ENCODE data around the gene IL18. TPM values are rescaled to one million over a fixed set of nuclear protein-coding genes. Genes with fewer than 3 reads are reported as not detected.
"Not testable (repeated sequence)": the region's sequence is repeated elsewhere in the genome, so short reads cannot be mapped to it uniquely, and the experiment has no call there.

Gene IL18
- total RNA-seq, 1 donor from 2014 or later, result not detected

- no peak overlapping the region for H3K9ac ChIP-seq
- H3K27me3 Mint-ChIP-seq (ENCODE audit: insufficient read depth, low read depth), result no peaks in the 10 kb centered on the region
- no peak overlapping the region for H3K4me3 Mint-ChIP-seq
- TF ChIP-seq EZH2 (IDR thresholded peaks at IDR 0.05) (no peak), CTCF (IDR thresholded peaks at IDR 0.05) (no peak), EZH2phosphoT487 (IDR thresholded peaks at IDR 0.05) (no peak)
- H3K27me3 ChIP-seq, result no peaks in the 10 kb centered on the region
- H3K4me1 ChIP-seq, result peaks cover 6% of the 10 kb centered on the region
- no peak overlapping the region for H3K4me3 ChIP-seq
- no peak overlapping the region for H3K27ac ChIP-seq
- H3K36me3 Mint-ChIP-seq, result no peaks in the 10 kb centered on the region
- no peak overlapping the region for H2AFZ ChIP-seq (replicated peaks)
- no peak overlapping the region for H3K4me2 ChIP-seq
- H3K27ac Mint-ChIP-seq, result no peak overlapping the region
- no peaks in the 10 kb centered on the region for H3K9me3 Mint-ChIP-seq
- no peaks in the 10 kb centered on the region for H4K20me1 ChIP-seq (ENCODE audit: low read depth)
- no peaks in the 10 kb centered on the region for H3K4me1 Mint-ChIP-seq
- H3K36me3 ChIP-seq, result no peaks in the 10 kb centered on the region
- no peaks in the 10 kb centered on the region for H3K9me3 ChIP-seq (ENCODE audit: low read depth)
- H3K79me2 ChIP-seq (ENCODE audit: low read depth), result no peaks in the 10 kb centered on the region
- no peak for DNase-seq (ENCODE audit: low spot score)
- H3F3A ChIP-seq (ENCODE audit: low read depth), result no peaks in the 10 kb centered on the region
Measured at GRCh38 chr11:112162761-112163546, 940 bp downstream of the IL18 start.

GRCh38 chr11:112162200-112162599, 1.7 kb downstream of the IL18 start:
- H3K4me1 Mint-ChIP-seq; H3K27me3 Mint-ChIP-seq (ENCODE audit: insufficient read depth, low read depth); H3K36me3 ChIP-seq; H3K4me3 ChIP-seq; H3K9me3 Mint-ChIP-seq; H3K4me2 ChIP-seq; H3K27ac ChIP-seq; H3K4me3 Mint-ChIP-seq; H3K36me3 Mint-ChIP-seq; H3K4me1 ChIP-seq; H3K9me3 ChIP-seq (ENCODE audit: low read depth); H3K27me3 ChIP-seq; H3F3A ChIP-seq (ENCODE audit: low read depth); H2AFZ ChIP-seq (replicated peaks); H3K27ac Mint-ChIP-seq; H3K79me2 ChIP-seq (ENCODE audit: low read depth); DNase-seq (ENCODE audit: low spot score); H3K9ac ChIP-seq; H4K20me1 ChIP-seq (ENCODE audit: low read depth): not testable (repeated sequence)

- Histone ChIP-seq H3K36me3 (no peaks in the 10 kb centered on the region), H3K4me2 (no peak overlapping the region), H3K4me1 (peaks cover 6% of the 10 kb centered on the region), H3K9ac (no peak overlapping the region), H3K4me3 (no peak overlapping the region), H4K20me1 (ENCODE audit: low read depth) (no peaks in the 10 kb centered on the region), H3F3A (ENCODE audit: low read depth) (no peaks in the 10 kb centered on the region), H3K9me3 (ENCODE audit: low read depth) (no peaks in the 10 kb centered on the region), H3K27ac (no peak overlapping the region), H3K79me2 (ENCODE audit: low read depth) (no peaks in the 10 kb centered on the region), H2AFZ (replicated peaks) (no peak overlapping the region), H3K27me3 (no peaks in the 10 kb centered on the region)
- Mint-ChIP-seq H3K27me3 (ENCODE audit: insufficient read depth, low read depth) (no peaks in the 10 kb centered on the region), H3K27ac (no peak overlapping the region), H3K9me3 (no peaks in the 10 kb centered on the region), H3K4me3 (no peak overlapping the region), H3K36me3 (no peaks in the 10 kb centered on the region), H3K4me1 (no peaks in the 10 kb centered on the region)
- TF ChIP-seq EZH2phosphoT487 (IDR thresholded peaks at IDR 0.05), result no peak
- no peak for TF ChIP-seq EZH2 (IDR thresholded peaks at IDR 0.05)
- TF ChIP-seq CTCF (IDR thresholded peaks at IDR 0.05), result no peak
- no peak for DNase-seq (ENCODE audit: low spot score)
Measured at GRCh38 chr11:112161012-112161411, 2.9 kb downstream of the IL18 start.

- Histone ChIP-seq H3K4me2 (no peak overlapping the region), H3K4me3 (no peak overlapping the region), H3K27me3 (no peaks in the 10 kb centered on the region), H3K79me2 (ENCODE audit: low read depth) (no peaks in the 10 kb centered on the region), H4K20me1 (ENCODE audit: low read depth) (no peaks in the 10 kb centered on the region), H3K9ac (no peak overlapping the region), H3K36me3 (no peaks in the 10 kb centered on the region), H2AFZ (replicated peaks) (no peak overlapping the region), H3K9me3 (ENCODE audit: low read depth) (no peaks in the 10 kb centered on the region), H3K27ac (no peak overlapping the region), H3F3A (ENCODE audit: low read depth) (no peaks in the 10 kb centered on the region), H3K4me1 (peaks cover 6% of the 10 kb centered on the region)
- Mint-ChIP-seq H3K27ac (no peak overlapping the region), H3K36me3 (no peaks in the 10 kb centered on the region), H3K9me3 (no peaks in the 10 kb centered on the region), H3K27me3 (ENCODE audit: insufficient read depth, low read depth) (no peaks in the 10 kb centered on the region), H3K4me3 (no peak overlapping the region), H3K4me1 (no peaks in the 10 kb centered on the region)
- no peak for DNase-seq (ENCODE audit: low spot score)
- TF ChIP-seq EZH2 (IDR thresholded peaks at IDR 0.05), result no peak
- TF ChIP-seq EZH2phosphoT487 (IDR thresholded peaks at IDR 0.05), result no peak
- TF ChIP-seq CTCF (IDR thresholded peaks at IDR 0.05), result no peak
Measured at GRCh38 chr11:112160091-112160848, 3.6 kb downstream of the IL18 start.

All from neural progenitor cell (in vitro differentiated cells).